ENCODE data around the gene SH3RF3.

The SH3RF3 gene

GRCh38 chr2:109182426-109182825 lies 53.4 kb downstream of the SH3RF3 start:
- POLR2A ChIA-PET = interaction anchor here (1.2 kb wide), 1 partner anchor 20 kb away, joined by 4 read pairs; no protein-coding TSS in a partner anchor
- CTCF ChIA-PET = no interaction called here
- DNase-seq (ENCODE audit: low read depth, low spot score) = no peak
- H3K4me3 ChIP-seq (ENCODE audit: low read depth, low read length) = no peak overlapping the region
- TF ChIP-seq, protein P1, sequence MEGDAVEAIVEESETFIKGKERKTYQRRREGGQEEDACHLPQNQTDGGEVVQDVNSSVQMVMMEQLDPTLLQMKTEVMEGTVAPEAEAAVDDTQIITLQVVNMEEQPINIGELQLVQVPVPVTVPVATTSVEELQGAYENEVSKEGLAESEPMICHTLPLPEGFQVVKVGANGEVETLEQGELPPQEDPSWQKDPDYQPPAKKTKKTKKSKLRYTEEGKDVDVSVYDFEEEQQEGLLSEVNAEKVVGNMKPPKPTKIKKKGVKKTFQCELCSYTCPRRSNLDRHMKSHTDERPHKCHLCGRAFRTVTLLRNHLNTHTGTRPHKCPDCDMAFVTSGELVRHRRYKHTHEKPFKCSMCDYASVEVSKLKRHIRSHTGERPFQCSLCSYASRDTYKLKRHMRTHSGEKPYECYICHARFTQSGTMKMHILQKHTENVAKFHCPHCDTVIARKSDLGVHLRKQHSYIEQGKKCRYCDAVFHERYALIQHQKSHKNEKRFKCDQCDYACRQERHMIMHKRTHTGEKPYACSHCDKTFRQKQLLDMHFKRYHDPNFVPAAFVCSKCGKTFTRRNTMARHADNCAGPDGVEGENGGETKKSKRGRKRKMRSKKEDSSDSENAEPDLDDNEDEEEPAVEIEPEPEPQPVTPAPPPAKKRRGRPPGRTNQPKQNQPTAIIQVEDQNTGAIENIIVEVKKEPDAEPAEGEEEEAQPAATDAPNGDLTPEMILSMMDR (IDR thresholded peaks at IDR 0.05; ENCODE audit: insufficient read depth, low read length, missing control alignments) = no peak

DNA sequence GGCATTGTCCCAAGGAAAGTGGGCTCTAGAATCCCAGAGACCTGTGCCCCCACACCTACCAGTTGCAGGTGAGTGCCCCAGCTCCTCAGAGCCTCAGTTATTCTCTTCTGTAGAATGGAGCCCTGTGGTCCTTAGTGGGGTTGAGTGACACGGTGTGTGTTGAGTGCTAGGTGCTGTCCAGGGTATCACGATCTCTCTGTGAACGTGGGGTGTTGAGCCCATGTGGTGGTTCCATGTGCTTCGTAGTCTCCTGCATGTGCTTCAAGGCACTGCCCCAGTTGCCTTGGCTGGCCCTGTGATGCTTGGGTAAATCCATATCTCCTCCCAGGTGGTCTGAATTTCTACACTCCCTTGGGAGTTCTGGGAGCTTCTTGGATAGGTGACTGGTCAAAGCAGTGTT lies 54.9 kb downstream of the SH3RF3 start:
- TF ChIP-seq, protein P1 (IDR thresholded peaks at IDR 0.05; ENCODE audit: insufficient read depth, low read length, missing control alignments) = no peak
- no peak for DNase-seq (ENCODE audit: low read depth, low spot score)
- H3K4me3 ChIP-seq (ENCODE audit: low read depth, low read length) = no peak overlapping the region
- ChIA-PET CTCF (interaction anchor here (0.8 to 1.0 kb wide), 2 partner anchors 27 to 327 kb away, joined by 3 read pairs; no protein-coding TSS in a partner anchor), POLR2A (interaction anchor here (1.2 kb wide), 1 partner anchor 15 kb away, joined by 3 read pairs; no protein-coding TSS in a partner anchor)

- H3K4me3 ChIP-seq (ENCODE audit: low read depth, low read length) = no peak overlapping the region
- ChIA-PET CTCF (no interaction called here), POLR2A (interaction anchor here (1.2 kb wide), 1 partner anchor 16 kb away, joined by 3 read pairs; no protein-coding TSS in a partner anchor)
- TF ChIP-seq, protein P1 (IDR thresholded peaks at IDR 0.05; ENCODE audit: insufficient read depth, low read length, missing control alignments) = no peak
- no peak for DNase-seq (ENCODE audit: low read depth, low spot score)
These were observed 55.4 kb downstream of the SH3RF3 start for GRCh38 chr2:109184368-109184767.

DNA sequence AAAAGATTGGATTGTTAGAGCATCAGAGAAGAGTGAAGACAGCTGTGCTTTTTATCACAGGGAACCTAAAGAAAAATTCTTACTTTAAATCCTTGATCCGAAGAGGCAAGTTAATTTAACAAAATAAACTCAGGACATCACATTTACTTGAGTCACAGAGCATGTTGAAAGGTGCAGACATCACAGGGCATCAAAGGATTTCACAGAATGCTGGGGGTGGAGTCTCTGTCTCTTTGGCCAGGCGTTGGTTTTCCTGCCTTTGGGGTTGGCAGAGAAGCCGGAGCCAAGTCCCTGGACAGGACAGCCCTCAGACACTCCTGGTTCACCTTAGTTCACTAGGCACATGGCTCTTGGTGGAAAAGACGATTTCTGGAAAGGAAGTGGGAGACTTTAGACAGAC lies 56.3 kb downstream of the SH3RF3 start:
- POLR2A ChIA-PET = interaction anchor here (1.2 kb wide), 1 partner anchor 17 kb away, joined by 3 read pairs; no protein-coding TSS in a partner anchor
- H3K4me3 ChIP-seq (ENCODE audit: low read depth, low read length) = no peak overlapping the region
- TF ChIP-seq, protein P1 (IDR thresholded peaks at IDR 0.05; ENCODE audit: insufficient read depth, low read length, missing control alignments) = no peak
- CTCF ChIA-PET = no interaction called here
- DNase-seq (ENCODE audit: low read depth, low spot score) = no peak

DNA sequence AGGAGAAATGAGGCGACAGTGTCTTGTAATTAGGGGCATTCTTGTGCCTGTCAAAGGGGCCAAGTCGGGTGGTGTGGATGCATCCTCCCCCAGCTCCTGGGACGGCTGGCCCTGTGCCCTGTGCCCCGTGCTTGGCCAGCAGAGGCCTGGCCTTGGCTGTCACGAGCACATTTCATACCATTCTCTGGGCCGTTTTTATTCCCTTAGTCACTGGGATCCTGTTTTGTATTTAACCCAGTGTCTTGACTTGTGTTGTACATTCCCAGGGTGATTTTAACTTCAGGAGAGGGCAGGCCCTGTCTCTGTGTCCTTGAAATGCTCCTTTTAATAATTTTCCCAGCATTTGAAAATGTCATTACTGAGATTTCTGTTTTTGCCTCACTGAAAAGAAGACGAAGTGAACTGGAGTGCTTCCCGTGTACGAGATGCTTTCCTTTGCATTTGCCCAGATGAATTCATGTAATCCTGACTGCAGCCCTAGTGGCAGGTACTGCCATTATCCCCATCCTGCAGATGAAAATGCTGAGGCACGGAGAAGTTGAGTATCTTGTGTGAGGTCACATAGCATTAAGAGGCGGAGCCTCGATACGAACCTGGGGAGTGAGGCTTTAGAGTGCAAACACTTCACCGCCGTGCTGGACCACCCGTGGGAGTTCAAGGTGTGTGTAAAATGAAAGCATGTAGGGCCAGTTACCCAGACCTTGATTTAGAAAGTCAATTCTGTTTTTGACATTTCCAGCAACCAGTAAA lies 57.0 kb downstream of the SH3RF3 start:
- TF ChIP-seq, protein P1 (IDR thresholded peaks at IDR 0.05; ENCODE audit: insufficient read depth, low read length, missing control alignments) = no peak
- ChIA-PET POLR2A (no interaction called here), CTCF (no interaction called here)
- DNase-seq (ENCODE audit: low read depth, low spot score) = no peak
- H3K4me3 ChIP-seq (ENCODE audit: low read depth, low read length) = no peak overlapping the region

DNA sequence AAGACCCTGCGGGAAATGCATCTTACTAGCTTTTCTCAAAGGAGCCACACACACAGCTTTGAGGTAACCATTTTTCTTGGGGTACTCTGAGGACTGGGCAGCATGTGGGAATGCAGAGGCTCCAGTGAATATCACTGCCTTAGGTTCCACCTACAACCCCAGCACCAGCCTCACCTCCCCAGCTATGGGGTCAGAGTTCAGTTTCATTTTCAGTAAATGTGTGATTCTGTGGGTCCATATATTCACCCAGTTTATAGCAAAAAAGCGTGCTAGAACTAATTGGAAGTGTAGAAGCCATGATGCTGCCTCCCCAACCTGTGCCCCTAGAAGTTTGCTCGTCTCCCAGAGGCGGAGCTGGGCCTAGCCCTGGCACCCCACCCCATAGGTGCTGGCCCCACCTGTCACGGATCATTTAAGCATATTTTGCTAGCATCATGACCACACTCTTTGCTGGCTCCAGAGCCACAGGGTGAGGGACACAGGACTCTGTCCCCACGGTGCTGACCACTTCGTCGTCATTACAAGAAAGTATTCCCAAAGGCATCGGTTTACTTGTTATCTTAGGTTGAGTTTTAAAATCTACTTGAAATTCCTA lies 57.7 kb downstream of the SH3RF3 start:
- H3K4me3 ChIP-seq (ENCODE audit: low read depth, low read length) = no peak overlapping the region
- no peak for DNase-seq (ENCODE audit: low read depth, low spot score)
- ChIA-PET CTCF (interaction anchor here (0.7 to 1.2 kb wide), 2 partner anchors 10 to 324 kb away, joined by 3 to 4 read pairs; no protein-coding TSS in a partner anchor), POLR2A (no interaction called here)
- TF ChIP-seq, protein P1 (IDR thresholded peaks at IDR 0.05; ENCODE audit: insufficient read depth, low read length, missing control alignments) = no peak

Measured in AG04449 (cell line).